Esophagus squamous epithelium (tissue), 5 donors: Measurements from ENCODE around the gene MAZ. TPM values are rescaled to one million over a fixed set of nuclear protein-coding genes. Genes with fewer than 3 reads are reported as not detected.

Experiments used
- DNase-seq: peaks from one replicate; lab custom pipeline; 2025; lab: John Stamatoyannopoulos, UW
- H3K27ac ChIP-seq, 4 donors: fragments of 200-600 bp; sonication (generic); one replicate each; pipeline ENCODE4 v1.5.1; 2016 to 2019; ENCODE audit warnings: mild to moderate bottlenecking in 1 of 4
- H3K27me3 ChIP-seq, 4 donors: fragments of 200-600 bp; sonication (generic); 1 replicate in 3 of 4; 2 replicates in 1 of 4; pipeline versions ENCODE4 v1.5.1 to v1.6.0; 2017 to 2021; ENCODE audit warnings: antibody characterized with exemption in 1 of 4
- H3K36me3 ChIP-seq, 3 donors: fragments of 200-600 bp; sonication (generic); one replicate each; pipeline ENCODE4 v1.5.1; 2016 to 2019
- H3K4me1 ChIP-seq, 3 donors: fragments of 200-600 bp; sonication (generic); one replicate each; pipeline ENCODE4 v1.5.1; 2017 to 2019
- H3K4me3 ChIP-seq, 4 donors: fragments of 200-600 bp; sonication (generic); 1 replicate in 3 of 4; 2 replicates in 1 of 4; pipeline ENCODE4 v1.5.1; 2016 to 2019; ENCODE audit warnings: mild to moderate bottlenecking in 2 of 4, moderate library complexity in 1 of 4
- H3K9me3 ChIP-seq, 3 donors: fragments of 200-600 bp; sonication (generic); one replicate each; pipeline ENCODE4 v1.5.1; 2016 to 2019
- POLR2A ChIP-seq, 4 donors: fragments of 450-650 bp; IDR thresholded peaks; one replicate each; pipeline ENCODE4 v1.6.1; 2017; ENCODE audit warnings: antibody characterized with exemption in 4 of 4, mild to moderate bottlenecking in 4 of 4, moderate library complexity in 3 of 4
- WGBS, 2 donors: methylation state at CpG; one replicate each; pipeline ENCODE4 v1.1.5; 2018; 5-methylcytosine and 5-hydroxymethylcytosine counted together
- intact Hi-C: fragments of 100-400 bp; cut with DNase I; formaldehyde crosslinking; loops from one replicate; pipeline ENCODE4 v1.15.0; 2022
- small RNA-seq, 4 donors: library from RNA; depleted of rRNA; stranded (forward); fragments of <200 nt; gene quantifications; one replicate each; pipeline ENCODE3, GENCODE V24; 2016
- total RNA-seq, 4 donors: library from RNA; depleted of rRNA; stranded (reverse); fragments of >200 nt; gene quantifications; one replicate each; pipeline ENCODE4 v1.1.0, GENCODE V29; 2016
- TF ChIP-seq, protein P1 (sequence below), 6 experiments: fragments of 450-650 bp in 4 of 6; fragments of 200-600 bp in 2 of 6; sonication (generic) in 2 of 6; IDR thresholded peaks; one replicate each; pipeline ENCODE4 v1.5.1; 2016 to 2019; ENCODE audit warnings: antibody characterized with exemption in 6 of 6, mild to moderate bottlenecking in 4 of 6, moderate library complexity in 4 of 6
- donor health status: DM: yes; HTN: yes; CAD: no.

Gene MAZ
- total RNA-seq, 4 donors from 2014 or later, result 87.0 to 99.0 (median 97.3) TPM

DNA sequence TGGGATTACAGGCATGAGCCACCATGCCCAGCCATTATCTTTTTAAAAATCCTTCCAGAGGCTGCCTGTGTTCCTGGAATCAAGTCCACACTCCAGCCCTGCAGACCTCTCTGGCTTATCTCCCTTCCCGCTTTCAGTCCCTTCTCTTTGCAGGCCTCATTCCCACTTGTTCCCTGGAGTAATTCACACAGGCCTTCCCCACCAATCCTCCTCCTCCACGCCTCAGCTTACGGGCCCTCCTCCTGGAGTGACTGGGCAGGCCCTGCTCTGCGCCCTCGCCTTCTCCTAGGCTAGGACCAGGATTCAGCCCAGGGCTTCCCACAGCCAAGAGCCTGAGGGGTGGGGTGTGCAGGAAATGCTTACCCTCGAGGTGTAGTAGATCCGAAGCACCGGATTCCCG, 53.9 kb downstream of the MAZ start:
- WGBS, 2 donors, result 91 to 98% methylated on average over 9 of the region's 9 CpGs
- Histone ChIP-seq H3K9me3 (no peaks in the 10 kb centered on the region), H3K4me1 (peaks cover 16 to 32% (median 20%) of the 10 kb centered on the region in 3 donors), H3K27me3 (no peaks in the 10 kb centered on the region), H3K27ac (no peak overlapping the region), H3K4me3 (no peak overlapping the region), H3K36me3 (peaks cover 19 to 33% (median 22%) of the 10 kb centered on the region in 3 donors)
- intact Hi-C loops, result no loop called here
- no peak for DNase-seq
- TF ChIP-seq POLR2A (IDR thresholded peaks at IDR 0.05), result no peak
- TF ChIP-seq, protein P1, sequence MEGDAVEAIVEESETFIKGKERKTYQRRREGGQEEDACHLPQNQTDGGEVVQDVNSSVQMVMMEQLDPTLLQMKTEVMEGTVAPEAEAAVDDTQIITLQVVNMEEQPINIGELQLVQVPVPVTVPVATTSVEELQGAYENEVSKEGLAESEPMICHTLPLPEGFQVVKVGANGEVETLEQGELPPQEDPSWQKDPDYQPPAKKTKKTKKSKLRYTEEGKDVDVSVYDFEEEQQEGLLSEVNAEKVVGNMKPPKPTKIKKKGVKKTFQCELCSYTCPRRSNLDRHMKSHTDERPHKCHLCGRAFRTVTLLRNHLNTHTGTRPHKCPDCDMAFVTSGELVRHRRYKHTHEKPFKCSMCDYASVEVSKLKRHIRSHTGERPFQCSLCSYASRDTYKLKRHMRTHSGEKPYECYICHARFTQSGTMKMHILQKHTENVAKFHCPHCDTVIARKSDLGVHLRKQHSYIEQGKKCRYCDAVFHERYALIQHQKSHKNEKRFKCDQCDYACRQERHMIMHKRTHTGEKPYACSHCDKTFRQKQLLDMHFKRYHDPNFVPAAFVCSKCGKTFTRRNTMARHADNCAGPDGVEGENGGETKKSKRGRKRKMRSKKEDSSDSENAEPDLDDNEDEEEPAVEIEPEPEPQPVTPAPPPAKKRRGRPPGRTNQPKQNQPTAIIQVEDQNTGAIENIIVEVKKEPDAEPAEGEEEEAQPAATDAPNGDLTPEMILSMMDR (IDR thresholded peaks at IDR 0.05), result no peak

Small RNAs within 50 kb of the gene (small RNA-seq; reads per million reads assigned to genes)
- gene AC009133.6 (0 reads per million in 4 donors), gene AC120114.4 (0 reads per million in 4 donors)

Other genes starting within 250 kb of the MAZ start
- 1 to 10 TPM; 1.3 to 4.2 (median 2.8) TPM for gene SPN, start 143.3 kb upstream of the MAZ start, total RNA-seq
- gene QPRT, start 127.3 kb upstream of the MAZ start, total RNA-seq, result 1 to 10 TPM in 2 of 4 donors, under 1 TPM in 2; 0.40 to 3.6 (median 1.9) TPM
- 1 to 10 TPM in 3 of 4 donors, under 1 TPM in 1; 0.13 to 3.4 (median 1.6) TPM for gene C16orf54, start 60.5 kb upstream of the MAZ start, total RNA-seq
- not detected for gene ZG16, start 28.3 kb upstream of the MAZ start, total RNA-seq
- gene KIF22, start 15.8 kb upstream of the MAZ start, total RNA-seq, result 10 to 100 TPM; 31.0 to 46.3 (median 37.6) TPM
- gene PRRT2, start 5.7 kb downstream of the MAZ start, total RNA-seq, result 1 to 10 TPM in 1 of 4 donors, under 1 TPM in 2, not detected in 1; 0.40 to 1.9 (median 0.53) TPM
- gene PAGR1, start 9.6 kb downstream of the MAZ start, total RNA-seq, result 10 to 100 TPM; 25.4 to 37.6 (median 32.8) TPM
- 100 to 1,000 TPM in 2 of 4 donors, 10 to 100 TPM in 2; 54.0 to 133 (median 97.6) TPM for gene MVP, start 13.9 kb downstream of the MAZ start, total RNA-seq
- gene CDIPT, start 56.7 kb downstream of the MAZ start, total RNA-seq, result 10 to 100 TPM; 34.6 to 78.8 (median 44.6) TPM
- 1 to 10 TPM in 2 of 4 donors, under 1 TPM in 1, not detected in 1; 0.22 to 2.8 (median 1.1) TPM for gene SEZ6L2, start 93.0 kb downstream of the MAZ start, total RNA-seq
- gene ASPHD1, start 94.0 kb downstream of the MAZ start, total RNA-seq, result under 1 TPM in 2 of 4 donors, not detected in 2; 0.32 to 0.61 TPM
- gene KCTD13, start 119.7 kb downstream of the MAZ start, total RNA-seq, result 10 to 100 TPM in 3 of 4 donors, 1 to 10 TPM in 1; 8.4 to 17.2 (median 13.9) TPM
- 100 to 1,000 TPM in 1 of 4 donors, 10 to 100 TPM in 3; 48.0 to 119 (median 80.0) TPM for gene TMEM219, start 155.6 kb downstream of the MAZ start, total RNA-seq
- 10 to 100 TPM; 26.8 to 33.7 (median 30.4) TPM for gene TAOK2, start 167.3 kb downstream of the MAZ start, total RNA-seq
- 10 to 100 TPM in 2 of 4 donors, 1 to 10 TPM in 2; 5.1 to 12.8 (median 9.7) TPM for gene HIRIP3, start 189.1 kb downstream of the MAZ start, total RNA-seq
- 10 to 100 TPM; 34.3 to 59.9 (median 48.0) TPM for gene INO80E, start 189.7 kb downstream of the MAZ start, total RNA-seq
- gene DOC2A, start 204.5 kb downstream of the MAZ start, total RNA-seq, result under 1 TPM in 2 of 4 donors, not detected in 2; 0.50 to 0.76 TPM
- gene C16orf92, start 216.7 kb downstream of the MAZ start, total RNA-seq, result not detected
- gene TLCD3B, start 224.7 kb downstream of the MAZ start, total RNA-seq, result not detected